Liver (tissue), 3 donors: Measurements from ENCODE around the gene JMJD7.

Experiments used
- FOXA2 ChIP-seq: IDR thresholded peaks from 2 replicates; pipeline ENCODE4 v1.6.1; 2016; ENCODE audit warnings: antibody characterized with exemption
- GABPA ChIP-seq, 2 donors: IDR thresholded peaks in 1 of 2; conservative IDR thresholded peaks in 1 of 2; 2 replicates each; pipeline ENCODE4 v1.6.1; 2016; ENCODE audit warnings: antibody characterized with exemption in 2 of 2, mild to moderate bottlenecking in 1 of 2, moderate library complexity in 1 of 2
- HNF4G ChIP-seq: IDR thresholded peaks from 2 replicates; pipeline ENCODE4 v1.6.1; 2016; ENCODE audit warnings: antibody characterized with exemption
- JUND ChIP-seq, 2 donors: IDR thresholded peaks; 2 replicates each; pipeline ENCODE4 v1.6.1; 2016; ENCODE audit warnings: antibody characterized with exemption in 2 of 2
- RAD21 ChIP-seq, 2 donors: IDR thresholded peaks; 2 replicates each; pipeline ENCODE4 v1.6.1; 2016; ENCODE audit warnings: antibody characterized with exemption in 2 of 2, mild to moderate bottlenecking in 2 of 2
- SP1 ChIP-seq: IDR thresholded peaks from 2 replicates; pipeline ENCODE4 v1.6.1; 2018; ENCODE audit warnings: antibody characterized with exemption, mild to moderate bottlenecking
- TAF1 ChIP-seq: conservative IDR thresholded peaks from 2 replicates; pipeline ENCODE4 v1.6.1; 2016; ENCODE audit warnings: antibody characterized with exemption, mild to moderate bottlenecking
- YY1 ChIP-seq: IDR thresholded peaks from 2 replicates; pipeline ENCODE4 v1.6.1; 2016; ENCODE audit warnings: antibody characterized with exemption, mild to moderate bottlenecking
- TF ChIP-seq, protein P1 (sequence below): fragments of 150-350 bp; IDR thresholded peaks from 2 replicates; pipeline ENCODE4 v1.5.1; 2017; ENCODE audit warnings: improper control_type of control experiment, low read depth, low read length; ENCODE audit not compliant: missing input control
- TF ChIP-seq, protein P2 (sequence below): IDR thresholded peaks from 2 replicates; pipeline ENCODE4 v1.6.1; 2016; ENCODE audit warnings: antibody characterized with exemption
- TF ChIP-seq, protein P3 (sequence below): IDR thresholded peaks from 2 replicates; pipeline ENCODE4 v1.6.1; 2016; ENCODE audit warnings: antibody characterized with exemption, mild to moderate bottlenecking
- donor health status: healthy.
- donor health status: healthy.

DNA sequence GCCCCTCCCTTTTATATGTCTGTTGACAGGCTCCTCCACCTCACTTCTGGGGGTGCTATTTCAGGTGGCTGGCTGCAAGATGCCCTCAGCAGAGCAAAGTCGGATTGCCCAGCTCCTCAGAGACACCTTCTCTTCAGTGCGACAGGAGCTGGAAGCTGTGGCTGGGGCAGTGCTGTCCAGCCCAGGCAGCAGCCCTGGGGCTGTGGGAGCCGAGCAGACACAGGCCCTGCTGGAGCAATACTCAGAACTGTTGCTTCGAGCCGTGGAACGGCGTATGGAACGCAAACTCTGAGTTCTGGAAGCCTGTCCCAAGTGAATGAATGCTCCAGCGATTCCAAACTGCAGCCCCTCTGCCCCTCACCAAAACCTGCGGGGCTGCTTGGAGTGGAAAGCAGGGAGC, 2.7 kb upstream of the JMJD7 start:
- TF ChIP-seq, protein P1, sequence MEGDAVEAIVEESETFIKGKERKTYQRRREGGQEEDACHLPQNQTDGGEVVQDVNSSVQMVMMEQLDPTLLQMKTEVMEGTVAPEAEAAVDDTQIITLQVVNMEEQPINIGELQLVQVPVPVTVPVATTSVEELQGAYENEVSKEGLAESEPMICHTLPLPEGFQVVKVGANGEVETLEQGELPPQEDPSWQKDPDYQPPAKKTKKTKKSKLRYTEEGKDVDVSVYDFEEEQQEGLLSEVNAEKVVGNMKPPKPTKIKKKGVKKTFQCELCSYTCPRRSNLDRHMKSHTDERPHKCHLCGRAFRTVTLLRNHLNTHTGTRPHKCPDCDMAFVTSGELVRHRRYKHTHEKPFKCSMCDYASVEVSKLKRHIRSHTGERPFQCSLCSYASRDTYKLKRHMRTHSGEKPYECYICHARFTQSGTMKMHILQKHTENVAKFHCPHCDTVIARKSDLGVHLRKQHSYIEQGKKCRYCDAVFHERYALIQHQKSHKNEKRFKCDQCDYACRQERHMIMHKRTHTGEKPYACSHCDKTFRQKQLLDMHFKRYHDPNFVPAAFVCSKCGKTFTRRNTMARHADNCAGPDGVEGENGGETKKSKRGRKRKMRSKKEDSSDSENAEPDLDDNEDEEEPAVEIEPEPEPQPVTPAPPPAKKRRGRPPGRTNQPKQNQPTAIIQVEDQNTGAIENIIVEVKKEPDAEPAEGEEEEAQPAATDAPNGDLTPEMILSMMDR: no peak
- TF ChIP-seq, protein P2, sequence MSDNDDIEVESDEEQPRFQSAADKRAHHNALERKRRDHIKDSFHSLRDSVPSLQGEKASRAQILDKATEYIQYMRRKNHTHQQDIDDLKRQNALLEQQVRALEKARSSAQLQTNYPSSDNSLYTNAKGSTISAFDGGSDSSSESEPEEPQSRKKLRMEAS: no peak
- TF ChIP-seq TAF1 (no peak), RAD21 (IDR thresholded peaks at IDR 0.05) (no peak), JUND (IDR thresholded peaks at IDR 0.05) (no peak), HNF4G (no peak), FOXA2 (no peak), GABPA (IDR thresholded peaks at IDR 0.05 in 1 of 2, conservative IDR thresholded peaks at IDR 0.05 in 1 of 2) (no peak), YY1 (no peak), SP1 (no peak)
- TF ChIP-seq, protein P3, sequence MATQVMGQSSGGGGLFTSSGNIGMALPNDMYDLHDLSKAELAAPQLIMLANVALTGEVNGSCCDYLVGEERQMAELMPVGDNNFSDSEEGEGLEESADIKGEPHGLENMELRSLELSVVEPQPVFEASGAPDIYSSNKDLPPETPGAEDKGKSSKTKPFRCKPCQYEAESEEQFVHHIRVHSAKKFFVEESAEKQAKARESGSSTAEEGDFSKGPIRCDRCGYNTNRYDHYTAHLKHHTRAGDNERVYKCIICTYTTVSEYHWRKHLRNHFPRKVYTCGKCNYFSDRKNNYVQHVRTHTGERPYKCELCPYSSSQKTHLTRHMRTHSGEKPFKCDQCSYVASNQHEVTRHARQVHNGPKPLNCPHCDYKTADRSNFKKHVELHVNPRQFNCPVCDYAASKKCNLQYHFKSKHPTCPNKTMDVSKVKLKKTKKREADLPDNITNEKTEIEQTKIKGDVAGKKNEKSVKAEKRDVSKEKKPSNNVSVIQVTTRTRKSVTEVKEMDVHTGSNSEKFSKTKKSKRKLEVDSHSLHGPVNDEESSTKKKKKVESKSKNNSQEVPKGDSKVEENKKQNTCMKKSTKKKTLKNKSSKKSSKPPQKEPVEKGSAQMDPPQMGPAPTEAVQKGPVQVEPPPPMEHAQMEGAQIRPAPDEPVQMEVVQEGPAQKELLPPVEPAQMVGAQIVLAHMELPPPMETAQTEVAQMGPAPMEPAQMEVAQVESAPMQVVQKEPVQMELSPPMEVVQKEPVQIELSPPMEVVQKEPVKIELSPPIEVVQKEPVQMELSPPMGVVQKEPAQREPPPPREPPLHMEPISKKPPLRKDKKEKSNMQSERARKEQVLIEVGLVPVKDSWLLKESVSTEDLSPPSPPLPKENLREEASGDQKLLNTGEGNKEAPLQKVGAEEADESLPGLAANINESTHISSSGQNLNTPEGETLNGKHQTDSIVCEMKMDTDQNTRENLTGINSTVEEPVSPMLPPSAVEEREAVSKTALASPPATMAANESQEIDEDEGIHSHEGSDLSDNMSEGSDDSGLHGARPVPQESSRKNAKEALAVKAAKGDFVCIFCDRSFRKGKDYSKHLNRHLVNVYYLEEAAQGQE: no peak
